Esophagus squamous epithelium (tissue), 4 donors: ENCODE data around the gene RAPGEF4.

Source experiments
- POLR2A ChIP-seq, 4 donors: fragments of 450-650 bp; IDR thresholded peaks; one replicate each; pipeline ENCODE4 v1.6.1; 2017; ENCODE audit warnings: antibody characterized with exemption in 4 of 4, mild to moderate bottlenecking in 4 of 4, moderate library complexity in 3 of 4
- TF ChIP-seq, protein P1 (sequence below), 6 experiments: fragments of 450-650 bp in 4 of 6; fragments of 200-600 bp in 2 of 6; sonication (generic) in 2 of 6; IDR thresholded peaks; one replicate each; pipeline ENCODE4 v1.5.1; 2016 to 2019; ENCODE audit warnings: antibody characterized with exemption in 6 of 6, mild to moderate bottlenecking in 4 of 6, moderate library complexity in 4 of 6

DNA sequence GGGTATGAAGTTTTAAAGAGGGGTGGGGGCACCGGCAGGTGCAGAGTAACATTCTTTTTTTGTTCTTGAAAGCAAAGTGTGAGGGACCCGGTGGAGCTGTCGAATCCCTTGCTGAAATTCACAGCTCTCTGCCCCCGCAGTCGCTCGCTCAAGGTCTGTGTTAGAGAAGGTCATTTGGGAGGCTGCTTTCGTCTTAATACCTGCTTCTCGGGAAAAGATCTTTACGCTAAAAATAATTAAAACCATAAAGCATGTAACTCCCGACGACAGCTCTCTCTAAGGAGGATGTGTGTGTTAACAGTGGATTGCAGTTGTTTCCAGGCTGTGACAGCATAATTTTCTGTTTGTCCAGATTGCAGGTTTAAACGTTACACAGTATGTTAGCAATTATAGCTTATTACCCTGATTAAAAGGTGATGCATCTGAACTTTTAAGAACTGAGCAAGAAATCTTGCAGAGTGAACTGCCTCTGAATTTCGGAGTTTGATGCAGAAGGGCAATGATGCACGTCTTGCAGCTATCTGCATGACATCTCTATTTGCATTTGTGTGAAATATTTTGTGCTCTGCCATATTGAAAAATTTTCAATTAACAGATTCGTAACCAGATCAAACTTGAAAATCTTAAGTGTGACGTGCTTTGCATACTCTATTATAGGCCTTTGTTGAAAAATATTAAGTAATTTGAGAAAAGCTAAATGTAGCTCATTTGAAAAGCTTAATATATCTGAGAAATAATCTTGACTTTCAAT lies 954 bp downstream of the RAPGEF4 start:
- TF ChIP-seq, protein P1, sequence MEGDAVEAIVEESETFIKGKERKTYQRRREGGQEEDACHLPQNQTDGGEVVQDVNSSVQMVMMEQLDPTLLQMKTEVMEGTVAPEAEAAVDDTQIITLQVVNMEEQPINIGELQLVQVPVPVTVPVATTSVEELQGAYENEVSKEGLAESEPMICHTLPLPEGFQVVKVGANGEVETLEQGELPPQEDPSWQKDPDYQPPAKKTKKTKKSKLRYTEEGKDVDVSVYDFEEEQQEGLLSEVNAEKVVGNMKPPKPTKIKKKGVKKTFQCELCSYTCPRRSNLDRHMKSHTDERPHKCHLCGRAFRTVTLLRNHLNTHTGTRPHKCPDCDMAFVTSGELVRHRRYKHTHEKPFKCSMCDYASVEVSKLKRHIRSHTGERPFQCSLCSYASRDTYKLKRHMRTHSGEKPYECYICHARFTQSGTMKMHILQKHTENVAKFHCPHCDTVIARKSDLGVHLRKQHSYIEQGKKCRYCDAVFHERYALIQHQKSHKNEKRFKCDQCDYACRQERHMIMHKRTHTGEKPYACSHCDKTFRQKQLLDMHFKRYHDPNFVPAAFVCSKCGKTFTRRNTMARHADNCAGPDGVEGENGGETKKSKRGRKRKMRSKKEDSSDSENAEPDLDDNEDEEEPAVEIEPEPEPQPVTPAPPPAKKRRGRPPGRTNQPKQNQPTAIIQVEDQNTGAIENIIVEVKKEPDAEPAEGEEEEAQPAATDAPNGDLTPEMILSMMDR (IDR thresholded peaks at IDR 0.05): no peak
- no peak for TF ChIP-seq POLR2A (IDR thresholded peaks at IDR 0.05)
